H1 (cell line): ENCODE measurements around the gene PXMP4. TPM values are rescaled to one million over a fixed set of nuclear protein-coding genes. Genes with fewer than 3 reads are reported as not detected.

Experiments
- BRCA1 ChIP-seq: IDR thresholded peaks from 2 replicates; pipeline ENCODE4 v1.6.1; 2012; ENCODE audit warnings: low read depth, low read length, improper control_type of control experiment
- CBX5 ChIP-seq: fragments of 300-800, 300-1000 bp; sonication (generic); IDR thresholded peaks from 2 replicates; pipeline ENCODE4 v1.7.1; 2016; ENCODE audit warnings: antibody characterized with exemption, low read length, low read depth
- EP300 ChIP-seq, 2 experiments: IDR thresholded peaks; 1 replicate in 1 of 2; 2 replicates in 1 of 2; pipeline ENCODE4 v1.6.1; 2011 to 2012; ENCODE audit warnings: low read depth in 2 of 2, low read length in 2 of 2, mild to moderate bottlenecking in 2 of 2, borderline replicate concordance in 1 of 2, inconsistent platforms in 1 of 2, moderate library complexity in 1 of 2
- EZH2 ChIP-seq: fragments of 200-600 bp; sonication (generic); IDR thresholded peaks from 2 replicates; pipeline ENCODE4 v1.7.1; 2012; ENCODE audit warnings: low read depth, mild to moderate bottlenecking, moderate library complexity, low read length, inconsistent platforms; ENCODE audit not compliant: severe bottlenecking
- FOSL1 ChIP-seq: IDR thresholded peaks from 2 replicates; pipeline ENCODE4 v1.6.1; 2011; ENCODE audit warnings: mild to moderate bottlenecking, low read depth, low read length, moderate library complexity; ENCODE audit not compliant: insufficient read depth
- HDAC2 ChIP-seq, 2 experiments: fragments of 300-600 bp in 1 of 2; sonication (generic) in 1 of 2; IDR thresholded peaks; 2 replicates each; pipeline ENCODE4 v1.6.1; 2011 to 2012; ENCODE audit warnings: low read depth in 2 of 2, low read length in 2 of 2, mild to moderate bottlenecking in 2 of 2, moderate library complexity in 2 of 2, borderline replicate concordance in 1 of 2, inconsistent platforms in 1 of 2
- TAF7 ChIP-seq: optimal IDR thresholded peaks from 2 replicates; pipeline ENCODE3; 2011; ENCODE audit warnings: low read depth, mild to moderate bottlenecking, inconsistent platforms, low read length, moderate library complexity, borderline replicate concordance
- polyA plus RNA-seq, 7 experiments: library from polyadenylated mRNA; depleted of rRNA in 3 of 7; stranded (reverse) in 5 of 7; unstranded in 2 of 7; fragments of >200 nt in 5 of 7; fragments of 200-250 nt in 2 of 7; gene quantifications; 1 replicate in 5 of 7; 2 replicates in 1 of 7; 4 replicates in 1 of 7; pipeline versions ENCODE4 v1.2.1 to v1.2.3, GENCODE V29; 2011 to 2013; ENCODE audit warnings: missing spikeins in 2 of 7, mixed read lengths in 2 of 7
- total RNA-seq: library from RNA; stranded (reverse); fragmentation: NEBNext Ultra II Directional; extraction: Animal tissue kit (Norgen Biotek cat#: 25700); gene quantifications from 2 replicates; pipeline ENCODE4 v1.2.1, GENCODE V29; 2021
- TF ChIP-seq, protein P1 (sequence below): IDR thresholded peaks from 2 replicates; pipeline ENCODE4 v1.6.1; 2012; ENCODE audit warnings: inconsistent platforms

PXMP4 gene
- total and polyA plus RNA-seq, 2 of the 8 experiments (the other 6 are each of a cell fraction or from before 2014, with no cell fraction given): 3.3 to 3.4 TPM

DNA sequence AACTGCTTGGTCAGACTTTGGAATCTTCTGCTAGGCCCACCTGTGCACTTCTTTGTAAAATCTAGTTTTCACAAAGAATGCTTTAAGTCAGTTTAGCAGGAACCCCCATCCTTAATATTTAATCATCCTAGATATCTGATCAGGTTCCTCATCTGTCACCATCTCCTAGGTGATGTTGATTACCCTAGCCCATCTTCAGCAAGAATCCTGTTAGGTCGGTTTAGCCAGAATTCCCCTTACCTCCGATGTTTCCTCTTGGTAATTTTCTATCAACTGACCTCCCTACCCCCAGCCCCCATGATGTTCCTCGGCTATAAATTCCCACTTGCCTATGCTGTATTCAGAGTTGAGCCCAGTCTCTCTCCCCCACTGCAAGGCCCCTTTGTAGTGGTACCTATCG lies 9.0 kb upstream of the PXMP4 start (continued):
- no peak for TF ChIP-seq HDAC2 (IDR thresholded peaks at IDR 0.05; ENCODE audit: borderline replicate concordance in 1 of 2, low read depth in 2 of 2, low read length in 2 of 2)
- TF ChIP-seq EZH2: no peak
- TF ChIP-seq, protein P1, sequence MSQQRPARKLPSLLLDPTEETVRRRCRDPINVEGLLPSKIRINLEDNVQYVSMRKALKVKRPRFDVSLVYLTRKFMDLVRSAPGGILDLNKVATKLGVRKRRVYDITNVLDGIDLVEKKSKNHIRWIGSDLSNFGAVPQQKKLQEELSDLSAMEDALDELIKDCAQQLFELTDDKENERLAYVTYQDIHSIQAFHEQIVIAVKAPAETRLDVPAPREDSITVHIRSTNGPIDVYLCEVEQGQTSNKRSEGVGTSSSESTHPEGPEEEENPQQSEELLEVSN: no peak
- no peak for TF ChIP-seq CBX5
- no peak for TF ChIP-seq EP300 (IDR thresholded peaks at IDR 0.05; ENCODE audit: borderline replicate concordance in 1 of 2, low read depth in 2 of 2, low read length in 2 of 2)
- TF ChIP-seq BRCA1: no peak
- no peak for TF ChIP-seq FOSL1
- TF ChIP-seq TAF7: no peak
- TF ChIP-seq, all 59 proteins: peak for 0
